H9 (cell line): Measurements from ENCODE around the gene GABRR3. TPM values are rescaled to one million over a fixed set of nuclear protein-coding genes. Genes with fewer than 3 reads are reported as not detected.

Experiments
- DNase-seq: peaks from one replicate; pipeline ENCODE4 v3.0.0-alpha.2; 2017
- H2AFZ ChIP-seq: one replicate; pipeline ENCODE4 v1.6.1; 2013; ENCODE audit warnings: mild to moderate bottlenecking, low read length, control low read depth, moderate library complexity
- H2AK5ac ChIP-seq: 2 replicates; pipeline ENCODE4 v1.6.1; 2013; ENCODE audit warnings: low read length, control low read depth, mixed read lengths; ENCODE audit not compliant: insufficient read length
- H2BK120ac ChIP-seq: one replicate; pipeline ENCODE4 v1.6.1; 2013; ENCODE audit warnings: low read depth, mild to moderate bottlenecking, low read length, control low read depth, inconsistent platforms; ENCODE audit not compliant: poor library complexity, severe bottlenecking
- H2BK12ac ChIP-seq: 2 replicates; pipeline ENCODE4 v1.6.1; 2013; ENCODE audit warnings: low read length, control low read depth, mixed read lengths, low read depth; ENCODE audit not compliant: insufficient read length
- H2BK15ac ChIP-seq: 2 replicates; pipeline ENCODE4 v1.6.1; 2013; ENCODE audit warnings: low read depth, low read length, control low read depth
- H2BK20ac ChIP-seq: one replicate; pipeline ENCODE4 v1.6.1; 2013; ENCODE audit warnings: low read depth, mild to moderate bottlenecking, low read length, control low read depth, inconsistent platforms; ENCODE audit not compliant: poor library complexity, severe bottlenecking
- H2BK5ac ChIP-seq: 2 replicates; pipeline ENCODE4 v1.6.1; 2013; ENCODE audit warnings: low read length, control low read depth, mixed read lengths; ENCODE audit not compliant: insufficient read length
- H3K14ac ChIP-seq: 2 replicates; pipeline ENCODE4 v1.6.1; 2013; ENCODE audit warnings: low read length, control low read depth; ENCODE audit not compliant: insufficient read depth
- H3K18ac ChIP-seq: 2 replicates; pipeline ENCODE4 v1.6.1; 2013; ENCODE audit warnings: low read depth, mild to moderate bottlenecking, mixed read lengths, low read length, control low read depth; ENCODE audit not compliant: insufficient read length
- H3K23ac ChIP-seq: 2 replicates; pipeline ENCODE4 v1.6.1; 2013; ENCODE audit warnings: low read length, control low read depth, mixed read lengths, low read depth; ENCODE audit not compliant: insufficient read length
- H3K23me2 ChIP-seq: 2 replicates; pipeline ENCODE4 v1.6.1; 2013; ENCODE audit warnings: low read depth, mild to moderate bottlenecking, mixed read lengths, low read length, control low read depth; ENCODE audit not compliant: insufficient read length, poor library complexity, severe bottlenecking
- H3K27ac ChIP-seq: 2 replicates; pipeline ENCODE4 v1.5.1; 2013; ENCODE audit warnings: low read length, control low read depth, mixed read lengths, low read depth; ENCODE audit not compliant: insufficient read length
- H3K27me3 ChIP-seq: 2 replicates; pipeline ENCODE4 v1.6.1; 2013; ENCODE audit warnings: low read length, control low read depth, inconsistent platforms; ENCODE audit not compliant: insufficient read depth
- H3K4ac ChIP-seq: 2 replicates; pipeline ENCODE4 v1.6.1; 2013; ENCODE audit warnings: low read depth, mild to moderate bottlenecking, control low read depth, inconsistent platforms, low read length, moderate library complexity
- H3K4me1 ChIP-seq: 2 replicates; pipeline ENCODE4 v1.6.1; 2013; ENCODE audit warnings: low read length, control low read depth, inconsistent platforms; ENCODE audit not compliant: insufficient read depth
- H3K4me2 ChIP-seq: 2 replicates; pipeline ENCODE4 v1.6.1; 2013; ENCODE audit warnings: low read length, control low read depth, mixed read lengths; ENCODE audit not compliant: insufficient read length, insufficient read depth
- H3K56ac ChIP-seq: 2 replicates; pipeline ENCODE4 v1.6.1; 2013; ENCODE audit warnings: low read depth, mild to moderate bottlenecking, mixed read lengths, low read length, control low read depth; ENCODE audit not compliant: insufficient read length
- H3K79me1 ChIP-seq: 2 replicates; pipeline ENCODE4 v1.6.1; 2013; ENCODE audit warnings: low read depth, mild to moderate bottlenecking, moderate library complexity, low read length, control low read depth, inconsistent platforms; ENCODE audit not compliant: insufficient read depth, poor library complexity, severe bottlenecking
- H3K79me2 ChIP-seq: 2 replicates; pipeline ENCODE4 v1.6.1; 2013; ENCODE audit warnings: low read length, control low read depth, inconsistent platforms; ENCODE audit not compliant: insufficient read depth
- H3K9ac ChIP-seq: 2 replicates; pipeline ENCODE4 v1.6.1; 2013; ENCODE audit warnings: low read length, control low read depth, mixed read lengths; ENCODE audit not compliant: insufficient read length; ENCODE audit errors: extremely low read depth
- H3K9me3 ChIP-seq: one replicate; pipeline ENCODE4 v1.6.1; 2013; ENCODE audit warnings: low read depth, low read length, inconsistent platforms; ENCODE audit not compliant: control insufficient read depth
- H3T11ph ChIP-seq: one replicate; pipeline ENCODE4 v1.6.1; 2013; ENCODE audit warnings: mild to moderate bottlenecking, low read length, control low read depth, inconsistent platforms
- H4K20me1 ChIP-seq: one replicate; pipeline ENCODE4 v1.6.1; 2013; ENCODE audit not compliant: control insufficient read depth, insufficient read length, insufficient read depth
- H4K5ac ChIP-seq: 2 replicates; pipeline ENCODE4 v1.6.1; 2013; ENCODE audit warnings: low read depth, mild to moderate bottlenecking, mixed read lengths, low read length, control low read depth; ENCODE audit not compliant: insufficient read length
- H4K8ac ChIP-seq: replicated peaks from 2 replicates; pipeline ENCODE4 v1.6.1; 2013; ENCODE audit warnings: low read length, control low read depth, mixed read lengths, low read depth; ENCODE audit not compliant: insufficient read length
- H4K91ac ChIP-seq: 2 replicates; pipeline ENCODE4 v1.6.1; 2013; ENCODE audit warnings: low read depth, mild to moderate bottlenecking, moderate library complexity, mixed read lengths, low read length, control low read depth; ENCODE audit not compliant: insufficient read length
- H3K27ac Mint-ChIP-seq, 3 experiments: 2 replicates in 2 of 3; 3 replicates in 1 of 3; pipeline ENCODE4 v1.8.0; 2020 to 2021; ENCODE audit warnings: mixed read lengths in 3 of 3, mild to moderate bottlenecking in 1 of 3, moderate library complexity in 1 of 3
- H3K27me3 Mint-ChIP-seq: 2 replicates; pipeline ENCODE4 v1.8.0; 2021; ENCODE audit warnings: low read depth, mild to moderate bottlenecking, moderate library complexity, mixed read lengths
- H3K36me3 Mint-ChIP-seq, 3 experiments: 2 replicates in 2 of 3; 3 replicates in 1 of 3; pipeline ENCODE4 v1.8.0; 2020 to 2021; ENCODE audit warnings: low read depth in 3 of 3, mixed read lengths in 3 of 3; ENCODE audit not compliant: insufficient read depth in 1 of 3
- H3K4me1 Mint-ChIP-seq, 2 experiments: 2 replicates each; pipeline ENCODE4 v1.8.0; 2020; ENCODE audit warnings: mixed read lengths in 2 of 2
- H3K4me3 Mint-ChIP-seq, 2 experiments: 2 replicates in 1 of 2; 3 replicates in 1 of 2; pipeline ENCODE4 v1.8.0; 2020 to 2021; ENCODE audit warnings: mild to moderate bottlenecking in 2 of 2, mixed read lengths in 2 of 2, moderate library complexity in 1 of 2
- H3K9me3 Mint-ChIP-seq, 2 experiments: 2 replicates in 1 of 2; 3 replicates in 1 of 2; pipeline ENCODE4 v1.8.0; 2020; ENCODE audit warnings: mild to moderate bottlenecking in 2 of 2, mixed read lengths in 2 of 2, moderate library complexity in 1 of 2
- CTCF ChIP-seq: fragments of 200-600 bp; sonication (generic); conservative IDR thresholded peaks from 3 replicates; pipeline ENCODE4 v1.8.0; 2021; ENCODE audit warnings: antibody characterized with exemption, mild to moderate bottlenecking
- WGBS: extraction: QIAGEN DNeasy Blood & Tissue Kit; methylation state at CpG from one replicate; pipeline ENCODE4 v1.1.7; 2013; ENCODE audit warnings: missing lambda C conversion rate, low lambda C conversion rate, mixed read lengths; ENCODE audit not compliant: insufficient read length; ENCODE audit errors: extremely low coverage; 5-methylcytosine and 5-hydroxymethylcytosine counted together
- total RNA-seq: library from RNA; stranded (reverse); gene quantifications from 2 replicates; pipeline ENCODE4 v1.2.1, GENCODE V29; 2021

Gene GABRR3
- total RNA-seq, 1 experiment from 2014 or later: not detected

GRCh38 chr3:98021830-98022560 is 13.1 kb downstream of the GABRR3 start:
- Histone ChIP-seq H3K9ac (no peak overlapping the region), H2BK5ac (no peak overlapping the region), H2AK5ac (no peak overlapping the region), H3K18ac (no peak overlapping the region), H3K9me3 (no peaks in the 10 kb centered on the region), H3K4me1 (no peaks in the 10 kb centered on the region), H3K79me2 (no peaks in the 10 kb centered on the region), H3K4me2 (no peak overlapping the region), H4K20me1 (no peaks in the 10 kb centered on the region), H3T11ph (no peak overlapping the region), H2BK120ac (no peak overlapping the region), H3K56ac (no peak overlapping the region), H2AFZ (no peak overlapping the region), H4K91ac (no peak overlapping the region), H3K27me3 (no peaks in the 10 kb centered on the region), H3K4ac (no peak overlapping the region), H4K5ac (no peak overlapping the region), H2BK15ac (no peak overlapping the region), H3K23me2 (no peaks in the 10 kb centered on the region), H3K27ac (no peak overlapping the region), H2BK12ac (no peak overlapping the region), H4K8ac (no peak overlapping the region), H3K14ac (no peak overlapping the region), H3K23ac (no peak overlapping the region), H2BK20ac (no peak overlapping the region), H3K79me1 (no peaks in the 10 kb centered on the region)
- TF ChIP-seq CTCF: no peak
- DNase-seq: no peak
- H3K27me3 Mint-ChIP-seq: no peaks in the 10 kb centered on the region
- no peaks in the 10 kb centered on the region for H3K36me3 Mint-ChIP-seq
- no CpG with 5 or more reads among the region's 5 CpGs for WGBS
- no peak overlapping the region for H3K4me3 Mint-ChIP-seq
- H3K9me3 Mint-ChIP-seq: no peaks in the 10 kb centered on the region; a peak in 1 of 5 replicates
- peaks cover 6 to 7% of the 10 kb centered on the region in 2 experiments for H3K4me1 Mint-ChIP-seq
- no peak overlapping the region for H3K27ac Mint-ChIP-seq
